GM08714 (cell line): Measurements from ENCODE around the gene CCDC146.
"Not testable (repeated sequence)": the region's sequence is repeated elsewhere in the genome, so short reads cannot be mapped to it uniquely, and the experiment has no call there.

Source experiments
- H3K4me3 ChIP-seq: fragments of 200-500 bp; sonication (Bioruptor generic); 2 replicates; pipeline ENCODE4 v1.5.1; 2014; ENCODE audit warnings: mild to moderate bottlenecking, low read length, inconsistent platforms

The CCDC146 gene, protein sequence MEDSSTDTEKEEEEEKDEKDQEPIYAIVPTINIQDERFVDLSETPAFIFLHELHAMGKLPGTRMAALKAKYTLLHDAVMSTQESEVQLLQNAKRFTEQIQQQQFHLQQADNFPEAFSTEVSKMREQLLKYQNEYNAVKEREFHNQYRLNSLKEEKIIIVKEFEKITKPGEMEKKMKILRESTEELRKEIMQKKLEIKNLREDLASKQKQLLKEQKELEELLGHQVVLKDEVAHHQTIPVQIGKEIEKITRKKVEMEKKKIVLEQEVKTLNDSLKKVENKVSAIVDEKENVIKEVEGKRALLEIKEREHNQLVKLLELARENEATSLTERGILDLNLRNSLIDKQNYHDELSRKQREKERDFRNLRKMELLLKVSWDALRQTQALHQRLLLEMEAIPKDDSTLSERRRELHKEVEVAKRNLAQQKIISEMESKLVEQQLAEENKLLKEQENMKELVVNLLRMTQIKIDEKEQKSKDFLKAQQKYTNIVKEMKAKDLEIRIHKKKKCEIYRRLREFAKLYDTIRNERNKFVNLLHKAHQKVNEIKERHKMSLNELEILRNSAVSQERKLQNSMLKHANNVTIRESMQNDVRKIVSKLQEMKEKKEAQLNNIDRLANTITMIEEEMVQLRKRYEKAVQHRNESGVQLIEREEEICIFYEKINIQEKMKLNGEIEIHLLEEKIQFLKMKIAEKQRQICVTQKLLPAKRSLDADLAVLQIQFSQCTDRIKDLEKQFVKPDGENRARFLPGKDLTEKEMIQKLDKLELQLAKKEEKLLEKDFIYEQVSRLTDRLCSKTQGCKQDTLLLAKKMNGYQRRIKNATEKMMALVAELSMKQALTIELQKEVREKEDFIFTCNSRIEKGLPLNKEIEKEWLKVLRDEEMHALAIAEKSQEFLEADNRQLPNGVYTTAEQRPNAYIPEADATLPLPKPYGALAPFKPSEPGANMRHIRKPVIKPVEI

DNA sequence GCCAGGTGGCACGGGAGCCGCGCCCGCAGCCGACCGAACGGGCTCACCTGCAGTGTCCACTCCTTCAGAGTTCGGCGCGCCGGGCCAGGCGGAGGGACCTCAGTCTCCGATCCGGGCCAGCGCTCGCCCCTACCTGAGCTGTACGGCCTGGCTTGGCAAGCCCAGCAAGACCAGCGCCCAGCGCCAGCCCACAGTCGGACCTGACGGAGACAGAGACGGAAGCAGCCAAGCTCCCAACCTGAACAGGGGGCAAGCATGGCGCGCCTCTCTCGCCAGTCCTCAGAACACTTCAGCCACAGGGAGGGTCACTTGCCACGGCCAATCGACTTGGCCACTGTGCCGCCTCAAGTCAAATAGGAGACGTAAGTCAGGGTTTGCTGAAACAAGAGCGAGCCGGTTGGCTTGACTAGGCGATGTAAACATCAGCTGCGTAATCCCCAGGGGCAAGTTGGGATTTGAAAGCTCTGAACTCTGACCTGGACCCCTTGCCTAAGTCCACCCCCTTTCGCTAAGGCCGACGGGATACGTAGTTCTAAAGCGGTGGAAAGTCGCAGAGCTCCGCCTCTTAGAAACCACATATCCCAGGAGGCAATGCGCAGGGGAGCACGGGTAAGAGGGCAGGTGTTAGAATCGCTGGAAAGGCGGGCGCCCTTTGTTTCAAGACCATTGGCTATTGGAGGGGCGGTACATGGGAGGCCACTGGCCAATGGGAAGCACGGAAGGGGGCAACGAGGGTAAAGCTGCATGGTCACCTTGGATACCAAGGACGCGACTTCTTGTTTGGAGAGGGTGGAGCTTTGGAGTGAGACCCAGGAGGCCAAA is at the start of gene CCDC146:
CCDC146 (plus strand) TSS at position 756 of the 822 bp plus-strand sequence. CDS start 45,054 bp downstream, outside the sequence.
- H3K4me3 ChIP-seq, result peak within 1 kb of the TSS; percentile 58; the same call in 1 of the 2 replicates

DNA sequence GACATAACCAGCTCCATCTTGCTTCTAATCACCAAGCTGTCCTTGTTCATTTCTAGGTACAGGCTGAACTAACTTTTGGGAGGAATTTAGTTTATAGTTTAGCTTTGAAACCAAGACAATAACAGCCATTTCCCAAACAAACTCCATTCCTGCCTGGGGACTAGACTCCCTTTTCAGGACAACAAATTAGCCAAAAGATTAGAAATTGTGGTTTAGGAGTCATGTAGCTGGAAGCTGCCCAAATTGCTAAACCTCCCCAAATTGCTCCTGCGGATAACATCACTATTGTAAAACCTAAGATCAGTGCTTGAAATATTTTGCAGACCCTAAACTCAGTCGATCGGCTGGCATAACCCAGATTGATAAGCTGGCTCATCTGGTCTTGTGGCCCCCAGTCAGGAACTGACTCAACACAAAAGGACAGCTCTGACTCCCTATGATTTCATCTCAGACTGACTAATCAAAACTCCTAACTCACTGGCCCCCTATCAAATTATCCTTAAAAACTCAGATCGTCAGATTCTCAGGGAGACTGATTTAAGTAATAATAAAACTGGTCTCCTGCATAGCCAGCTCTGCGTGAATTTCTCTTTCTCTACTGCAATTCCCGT is 47.5 kb upstream of the CCDC146 start:
- not testable (repeated sequence) for H3K4me3 ChIP-seq

DNA sequence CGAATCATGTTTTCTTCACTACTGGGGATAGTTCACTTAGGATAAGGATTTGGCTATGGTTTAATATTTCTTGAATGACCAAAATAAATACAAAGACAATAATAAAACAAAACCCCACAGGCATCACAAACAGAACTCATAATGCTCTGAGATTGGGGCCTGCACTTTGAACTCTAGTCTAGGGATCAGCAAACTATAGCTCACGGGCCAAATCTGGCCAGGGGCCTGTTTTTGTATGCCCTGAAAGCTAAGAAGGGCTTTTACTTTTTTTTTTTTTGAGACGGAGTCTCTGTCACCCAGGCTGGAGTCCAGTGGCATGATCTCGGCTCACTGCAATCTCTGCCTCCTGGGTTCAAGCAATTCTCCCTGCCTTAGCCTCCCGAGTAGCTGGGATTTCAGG is 45.4 kb upstream of the CCDC146 start:
- not testable (repeated sequence) for H3K4me3 ChIP-seq

DNA sequence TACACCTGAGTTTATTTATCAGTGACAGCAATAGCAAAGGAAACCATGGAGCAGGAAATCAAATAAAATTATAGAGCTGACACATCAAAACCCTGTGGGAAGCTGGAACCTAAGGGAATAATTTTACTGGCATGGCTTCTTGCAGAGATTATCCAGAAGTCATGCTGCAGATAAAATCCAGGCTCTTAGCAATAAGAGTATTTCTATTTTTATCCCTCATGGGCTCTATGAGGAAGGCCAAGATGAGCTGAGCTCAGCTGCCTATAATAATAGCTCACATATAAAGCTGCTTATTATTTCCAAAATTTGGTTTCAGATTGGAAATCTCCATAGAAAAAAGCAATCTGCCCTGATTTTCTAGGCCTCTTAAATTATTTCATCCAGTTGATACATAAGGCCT is 43.3 kb upstream of the CCDC146 start:
- not testable (repeated sequence) for H3K4me3 ChIP-seq

DNA sequence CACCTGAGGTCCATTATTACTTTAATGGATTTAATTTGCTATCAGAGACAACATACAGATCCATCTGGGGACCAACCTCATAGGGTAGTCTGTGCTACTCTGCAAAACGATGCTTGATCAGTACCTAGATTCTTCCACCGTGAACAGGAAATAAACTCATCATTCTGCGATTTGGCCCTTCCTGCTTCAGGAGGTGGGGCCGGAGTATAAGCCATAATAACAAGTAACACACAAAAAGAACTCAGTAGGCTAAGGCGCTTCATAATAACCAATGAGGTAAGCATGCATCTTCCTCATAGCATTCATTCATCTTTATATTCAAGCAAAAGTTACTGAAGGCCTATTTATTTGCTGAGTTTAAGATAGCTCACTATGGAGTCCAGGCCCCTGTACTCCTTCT is 42.8 kb upstream of the CCDC146 start:
- not testable (repeated sequence) for H3K4me3 ChIP-seq

DNA sequence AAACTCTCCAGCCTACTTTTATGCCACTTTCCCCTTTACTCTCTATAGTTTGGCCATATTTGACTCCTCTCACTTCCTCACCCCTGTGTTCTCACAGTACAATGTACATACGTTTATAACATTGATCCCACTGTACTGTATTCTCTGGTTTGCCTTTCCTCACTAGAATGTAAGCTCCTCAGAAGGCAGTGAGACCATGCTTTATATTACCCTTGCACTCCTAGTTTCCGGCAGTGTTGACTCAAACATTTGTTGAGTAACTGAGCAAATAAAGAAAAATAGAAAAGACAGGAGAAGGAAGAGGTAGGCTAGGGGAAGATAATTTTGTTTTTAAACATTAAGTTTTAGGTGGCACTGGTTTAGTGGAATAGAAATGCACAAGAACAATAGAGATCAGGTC is 42.2 kb upstream of the CCDC146 start:
- H3K4me3 ChIP-seq, result not testable (repeated sequence)

DNA sequence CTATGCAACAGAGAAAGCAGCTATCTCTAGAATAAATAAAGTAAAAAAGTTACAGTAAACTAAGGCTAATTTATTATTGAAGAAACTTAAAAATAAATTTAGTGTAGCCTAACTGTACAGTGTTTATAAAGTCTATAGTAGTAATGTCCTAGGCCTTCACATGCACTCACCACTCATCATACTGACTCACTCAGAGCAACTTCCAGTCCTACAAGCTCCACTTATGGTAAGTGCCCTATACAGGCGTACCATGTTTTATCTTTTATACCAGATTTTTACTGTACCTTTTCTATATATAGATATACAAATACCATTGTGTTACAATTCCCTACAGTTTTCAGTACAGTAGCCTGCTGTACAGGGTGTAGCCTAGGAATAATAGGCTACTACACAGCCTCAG is 40.2 kb upstream of the CCDC146 start:
- not testable (repeated sequence) for H3K4me3 ChIP-seq

DNA sequence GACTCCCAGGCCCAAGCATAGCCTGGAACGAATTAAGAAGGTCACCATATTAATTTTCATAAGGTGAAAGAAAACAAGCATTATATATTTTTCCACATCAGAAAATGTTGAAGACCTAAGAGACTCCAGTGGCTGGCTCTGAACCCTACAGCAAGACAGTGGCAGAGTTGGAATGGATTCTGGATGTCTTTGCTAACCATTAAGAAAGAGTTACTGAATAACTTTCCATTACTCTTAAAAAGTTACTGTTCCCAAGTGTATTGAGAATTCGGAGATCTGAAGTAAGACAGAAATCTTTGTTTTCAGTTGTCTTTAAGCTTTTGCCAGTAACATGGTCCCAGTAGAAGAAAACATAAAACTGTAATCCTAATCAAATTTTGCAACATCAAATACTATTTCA is 30.1 kb upstream of the CCDC146 start:
- not testable (repeated sequence) for H3K4me3 ChIP-seq

DNA sequence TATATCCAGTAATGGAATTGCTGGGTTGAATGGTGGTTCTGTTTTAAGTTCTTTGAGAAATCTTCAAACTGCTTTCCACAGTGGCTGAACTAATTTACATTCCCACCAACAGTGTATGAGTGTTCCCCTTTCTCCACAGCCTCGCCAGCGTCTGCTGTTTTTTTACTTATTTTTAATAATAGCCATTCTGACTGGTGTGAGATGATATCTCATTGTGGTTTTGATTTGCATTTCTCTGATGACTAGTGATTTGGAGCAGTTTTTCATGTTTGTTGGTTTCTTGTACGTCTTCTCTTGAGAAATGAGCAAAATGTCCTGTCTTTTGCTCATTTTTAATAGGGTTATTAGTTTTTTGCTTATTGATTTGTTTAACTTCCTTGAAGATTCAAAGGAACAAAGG is 21.9 kb upstream of the CCDC146 start:
- not testable (repeated sequence) for H3K4me3 ChIP-seq

DNA sequence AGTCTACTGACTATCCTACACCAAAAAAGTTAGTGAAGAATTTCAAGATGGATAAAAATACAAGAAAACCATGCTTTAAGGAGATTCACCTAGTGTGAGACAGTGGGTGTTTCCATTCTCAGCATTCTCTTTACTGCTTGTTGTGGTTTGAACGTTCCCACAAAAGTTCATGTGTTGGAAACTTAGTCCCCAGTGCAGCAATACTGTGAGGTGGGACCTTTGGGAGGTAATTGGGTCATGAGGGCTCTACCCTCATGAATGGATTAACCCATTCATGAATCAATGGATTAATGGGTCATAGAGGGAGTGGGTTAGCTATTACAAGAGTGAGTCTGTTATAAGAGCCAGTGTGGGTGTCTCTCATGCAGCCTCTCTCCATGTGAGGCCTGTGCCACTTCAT is 21.2 kb upstream of the CCDC146 start:
- H3K4me3 ChIP-seq, result not testable (repeated sequence)

DNA sequence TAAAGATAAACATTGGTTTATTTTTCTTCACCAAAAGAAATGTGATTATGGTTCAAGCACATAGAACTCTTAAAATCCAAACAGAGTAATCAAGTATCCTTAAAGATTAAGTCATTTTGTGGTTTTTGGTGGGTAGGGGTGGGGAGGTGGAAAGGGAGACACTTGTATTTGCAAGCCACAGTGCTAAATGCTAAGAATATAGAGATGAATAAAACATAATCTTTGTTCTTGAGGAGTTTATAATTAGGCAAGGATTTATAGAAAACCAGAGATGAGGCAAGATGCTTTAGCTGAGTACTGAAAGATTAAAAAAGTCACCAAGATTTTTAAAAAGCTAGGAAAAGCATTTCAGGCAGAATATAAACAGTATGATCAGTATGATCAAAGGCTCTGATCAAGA is 19.7 kb upstream of the CCDC146 start:
- H3K4me3 ChIP-seq, result not testable (repeated sequence)

DNA sequence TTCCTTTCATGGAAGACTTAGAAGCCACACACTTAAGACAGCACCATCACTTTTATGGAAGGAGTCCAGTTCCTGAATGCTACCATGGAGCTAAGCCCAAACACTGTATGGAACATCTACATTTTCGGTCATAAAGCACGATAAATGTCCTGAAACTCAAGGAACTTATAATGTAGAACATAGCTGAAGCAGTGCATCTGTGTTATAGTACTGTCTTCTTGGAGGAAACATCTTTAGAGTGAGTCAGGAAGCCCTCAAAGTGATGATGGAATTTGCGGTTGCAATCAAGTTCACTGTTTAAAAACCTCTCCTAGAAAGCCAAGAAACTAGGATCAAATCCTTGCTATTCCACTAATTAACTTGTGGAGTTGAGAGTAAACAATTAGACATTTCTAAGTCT is 16.5 kb upstream of the CCDC146 start:
- H3K4me3 ChIP-seq, result not testable (repeated sequence)

DNA sequence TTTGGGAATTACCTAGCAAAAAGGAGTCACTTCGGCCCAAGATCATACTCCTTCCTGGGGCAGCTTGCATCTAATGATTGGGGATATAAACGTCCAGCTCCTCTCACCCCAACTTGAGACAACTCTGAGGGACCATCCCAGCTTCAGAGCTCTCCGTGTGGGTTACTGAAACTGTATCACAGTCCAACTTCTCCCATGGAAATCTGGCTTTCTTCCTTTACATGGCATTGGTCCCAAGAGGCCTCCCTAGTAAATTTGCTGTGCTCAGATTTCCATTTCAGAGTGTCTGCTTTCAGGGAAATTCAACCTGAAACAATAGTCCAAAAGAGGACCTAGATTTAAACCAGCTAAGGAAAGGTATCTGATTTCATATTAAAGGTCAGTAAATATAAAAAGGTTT is 14.8 kb upstream of the CCDC146 start:
- H3K4me3 ChIP-seq, result not testable (repeated sequence)

DNA sequence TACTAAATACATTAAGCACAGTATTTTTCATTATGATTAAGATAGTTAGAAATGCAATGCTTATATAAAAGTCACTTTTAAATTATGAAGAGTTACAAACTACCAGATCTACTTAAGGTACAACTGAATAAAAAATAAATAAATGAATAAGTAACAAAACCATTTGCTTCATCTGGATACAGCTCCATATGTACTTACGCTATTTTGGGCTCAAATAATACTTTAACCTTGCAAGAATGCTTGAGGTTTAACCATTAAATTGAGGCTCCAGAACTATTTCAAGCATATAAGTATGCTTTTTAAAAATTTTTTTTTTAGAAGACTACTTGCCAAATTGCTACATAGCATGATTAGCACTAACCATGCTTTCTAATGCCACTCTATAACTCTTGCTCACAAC is 14.1 kb upstream of the CCDC146 start:
- H3K4me3 ChIP-seq, result not testable (repeated sequence)

DNA sequence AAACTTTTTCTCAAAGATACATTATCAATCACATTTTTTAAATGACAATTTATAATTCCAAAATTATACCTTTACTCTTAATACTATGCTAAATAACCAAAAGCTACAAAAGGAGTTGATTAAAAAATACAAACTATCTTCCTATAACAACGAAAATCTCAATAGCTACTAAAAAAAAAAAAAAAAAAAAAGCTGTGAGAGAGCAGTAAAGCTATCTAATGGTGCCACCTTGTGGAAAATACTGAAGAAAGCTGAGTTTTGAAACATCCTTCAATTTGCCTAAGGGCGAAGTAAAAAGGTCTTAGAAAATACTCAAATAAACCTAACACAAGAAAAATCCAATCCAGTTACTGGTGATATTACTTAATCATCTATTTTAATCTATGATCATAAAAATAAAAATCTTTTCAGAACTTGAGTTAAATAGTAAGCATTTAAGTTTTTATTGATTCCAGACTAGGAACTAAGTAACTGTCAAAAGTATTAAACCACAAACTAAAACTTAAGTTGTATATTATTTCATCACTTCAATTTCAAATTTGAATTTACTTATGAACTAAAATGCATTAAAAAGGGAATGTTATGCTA is 9.6 kb upstream of the CCDC146 start:
- not testable (repeated sequence) for H3K4me3 ChIP-seq

DNA sequence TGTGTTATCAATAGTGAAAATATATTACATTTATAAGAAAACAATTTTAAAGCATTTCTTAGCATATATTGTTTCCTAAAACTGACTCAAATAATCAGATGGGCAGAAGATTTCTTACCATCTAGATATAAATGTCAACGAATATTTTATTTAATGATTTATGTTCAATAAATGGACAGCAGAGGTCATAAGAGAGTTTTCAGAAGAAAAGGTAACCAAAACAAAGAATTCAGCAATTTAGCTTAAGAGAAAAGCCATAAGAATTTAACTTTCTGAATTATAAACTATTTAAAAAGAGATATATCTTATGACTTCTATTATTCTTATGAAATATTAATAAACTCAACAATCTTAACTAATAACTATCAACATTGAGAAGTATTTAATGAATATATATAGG is 3.1 kb downstream of the CCDC146 start:
- not testable (repeated sequence) for H3K4me3 ChIP-seq

DNA sequence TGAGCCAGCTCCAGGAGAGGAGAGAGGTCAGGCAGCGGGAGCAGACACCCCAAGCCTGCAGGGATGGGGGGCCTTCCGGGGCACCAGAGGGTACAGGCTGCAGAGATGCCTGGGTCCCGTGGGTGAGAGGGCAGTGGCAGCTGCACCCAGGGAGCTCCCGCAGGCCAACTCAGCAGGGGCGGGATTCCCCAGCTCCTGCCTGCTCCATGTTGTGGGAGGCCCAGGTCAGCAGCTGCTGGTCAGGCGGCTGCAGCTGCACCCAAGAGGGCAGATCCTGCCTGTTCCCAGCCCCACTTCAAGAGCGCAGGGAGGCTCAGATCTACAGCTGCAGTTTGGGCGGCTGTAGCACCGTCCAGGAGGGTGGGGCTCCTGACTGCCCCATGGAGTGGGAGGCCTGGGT is 4.6 kb downstream of the CCDC146 start:
- H3K4me3 ChIP-seq, result not testable (repeated sequence)

DNA sequence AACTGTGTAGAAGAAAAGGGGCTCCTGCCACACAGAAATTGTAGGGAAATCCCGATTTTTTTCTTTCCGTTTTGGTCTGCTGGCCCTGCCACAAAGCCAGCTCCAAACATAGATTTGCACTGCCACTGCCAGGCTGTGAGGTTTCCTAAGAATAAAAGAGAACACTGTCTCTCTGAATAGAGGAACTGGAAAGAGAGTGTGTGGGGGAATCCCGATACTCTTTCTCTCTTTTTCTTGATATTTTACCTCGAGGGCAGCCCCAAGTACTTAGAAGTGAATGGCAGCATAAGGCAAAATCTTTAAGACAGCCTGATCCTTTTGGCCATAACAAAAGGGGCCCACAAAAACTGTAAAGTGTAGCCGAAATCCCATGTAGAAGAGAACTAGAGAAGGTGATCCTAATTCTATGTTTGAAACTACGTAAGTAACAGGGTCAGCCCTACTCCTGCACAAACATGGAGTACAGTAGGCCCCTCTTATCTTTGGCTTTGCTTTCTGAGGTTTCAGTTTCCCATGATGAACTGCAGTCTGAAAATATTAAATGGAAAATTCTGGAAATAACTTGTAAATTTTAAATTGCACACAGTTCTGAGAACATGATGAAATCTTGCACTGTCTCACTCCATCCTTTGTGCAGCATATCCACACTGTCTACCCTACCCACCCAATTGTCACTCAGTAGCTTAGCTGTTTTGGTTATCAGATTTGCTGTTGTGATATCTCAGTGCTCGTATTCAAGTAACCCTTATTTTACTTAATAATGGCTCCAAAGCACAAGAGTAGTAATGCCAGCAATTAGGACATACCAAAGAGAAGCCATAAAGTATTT is 6.4 kb downstream of the CCDC146 start:
- not testable (repeated sequence) for H3K4me3 ChIP-seq

DNA sequence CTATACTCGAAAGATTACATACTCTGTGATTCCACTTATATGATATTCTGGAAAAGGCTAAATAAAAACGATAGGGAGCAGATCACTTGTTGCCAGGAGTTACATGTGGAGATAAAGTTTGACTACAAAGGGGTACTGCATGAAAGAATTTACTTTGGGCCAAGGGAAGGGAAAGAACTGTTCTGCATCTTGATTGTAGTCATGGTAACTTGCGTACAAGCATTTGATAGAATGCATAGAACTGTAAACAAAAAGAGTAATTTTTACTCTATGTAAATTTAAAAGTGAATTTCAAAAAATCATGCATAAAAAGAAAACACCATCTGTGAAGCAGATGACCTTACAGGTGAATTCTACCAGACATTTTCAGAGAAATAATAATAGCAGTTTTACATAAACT is 9.4 kb downstream of the CCDC146 start:
- H3K4me3 ChIP-seq, result not testable (repeated sequence)

DNA sequence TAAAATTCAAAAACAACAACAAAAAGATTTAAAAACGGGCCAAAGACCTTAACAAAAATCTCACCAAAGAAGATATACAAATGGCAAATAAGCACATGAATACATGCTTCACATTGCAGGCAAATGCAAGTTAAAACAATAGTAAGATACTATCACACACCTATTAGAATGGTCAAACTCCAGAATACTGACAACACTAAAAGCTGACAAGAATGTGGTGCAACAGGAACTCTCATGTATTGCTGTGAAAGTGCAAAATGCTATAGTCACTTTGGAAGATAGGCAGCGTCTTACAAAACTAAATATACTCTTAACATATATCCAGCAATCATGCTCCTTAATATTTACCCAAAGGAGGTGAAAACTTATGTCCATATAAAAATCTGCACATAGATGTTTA is 16.3 kb downstream of the CCDC146 start:
- not testable (repeated sequence) for H3K4me3 ChIP-seq
